NCI-H128 (cell line): ENCODE data around the gene CA11.

Experiments
- DNase-seq: peaks from one replicate; lab custom pipeline; 2025; ENCODE audit not compliant: unreplicated experiment; lab: John Stamatoyannopoulos, UW

The CA11 gene

DNA sequence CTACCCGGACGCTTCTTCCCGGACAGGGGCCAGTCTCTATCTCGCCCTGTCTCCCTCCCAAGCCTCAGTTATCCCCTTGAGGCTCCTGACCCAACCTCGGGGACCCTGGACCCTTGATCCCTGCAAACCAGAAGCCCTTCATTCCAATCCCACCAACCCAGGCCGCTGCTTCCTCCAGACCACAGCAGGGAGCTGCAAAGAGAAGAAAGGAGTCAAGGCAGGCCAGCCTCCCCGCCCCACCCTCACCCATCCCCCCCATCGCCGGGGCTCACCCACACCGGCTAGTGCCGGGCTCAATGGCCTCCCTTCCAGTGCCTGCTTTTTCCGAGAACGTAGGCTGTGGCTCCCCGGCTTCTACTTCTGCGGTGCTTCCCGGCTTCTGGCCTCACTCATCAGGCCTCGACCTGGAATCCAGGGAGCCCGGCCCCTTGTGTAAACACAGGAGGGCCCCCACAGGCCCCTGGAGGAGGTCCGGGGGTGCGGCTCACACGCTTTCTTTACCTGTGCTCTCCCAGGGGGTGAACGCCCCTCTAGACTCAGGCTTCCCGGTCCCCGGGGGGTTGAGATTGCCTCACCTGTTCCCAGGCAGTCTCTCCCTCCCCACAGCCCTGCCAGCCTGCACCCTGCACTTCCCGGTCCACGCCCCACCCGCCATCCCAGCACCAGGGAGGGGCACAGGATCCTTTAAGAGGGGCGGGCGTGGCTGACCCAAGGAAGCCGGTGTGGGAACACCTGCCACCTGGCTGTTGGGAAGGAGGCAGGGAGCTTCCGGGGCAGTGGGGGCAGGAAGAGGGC lies 31.4 kb downstream of the CA11 start, which contains the start of gene FAM83E:
Gene FAM83E (minus strand): TSS at position 641 of the 795 bp plus-strand sequence. CDS start 1,704 bp downstream, outside the sequence.
- DNase-seq = no peak

DNA sequence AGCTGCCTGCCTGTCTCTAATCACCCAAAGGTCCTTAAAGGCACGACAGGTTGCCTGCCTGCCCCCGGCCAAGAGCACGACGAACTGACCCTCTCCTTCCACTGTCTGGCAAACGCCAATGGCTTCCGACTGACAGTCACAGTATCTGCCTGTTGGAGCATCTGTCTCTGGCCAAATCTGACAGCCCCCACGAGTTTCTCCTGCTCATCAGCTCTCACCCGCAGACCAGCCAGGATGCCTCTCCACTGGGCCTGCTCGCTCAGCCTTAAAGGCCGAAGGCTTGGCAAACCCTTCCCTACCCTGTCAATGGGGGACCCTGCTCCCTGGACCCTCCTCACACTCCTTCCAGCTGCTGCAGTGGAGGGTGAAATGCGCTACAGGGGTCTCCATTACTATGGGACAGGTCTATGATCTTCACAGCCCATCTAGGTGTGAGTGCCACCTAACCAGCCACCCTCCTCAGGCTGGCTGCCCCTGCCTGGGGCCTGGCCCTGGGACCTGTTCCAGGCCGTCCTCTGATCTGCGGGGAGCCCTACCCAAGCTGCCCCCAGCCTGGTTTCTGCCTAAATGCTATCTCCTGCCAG lies 32.0 kb downstream of the CA11 start:
- DNase-seq = no peak

DNA sequence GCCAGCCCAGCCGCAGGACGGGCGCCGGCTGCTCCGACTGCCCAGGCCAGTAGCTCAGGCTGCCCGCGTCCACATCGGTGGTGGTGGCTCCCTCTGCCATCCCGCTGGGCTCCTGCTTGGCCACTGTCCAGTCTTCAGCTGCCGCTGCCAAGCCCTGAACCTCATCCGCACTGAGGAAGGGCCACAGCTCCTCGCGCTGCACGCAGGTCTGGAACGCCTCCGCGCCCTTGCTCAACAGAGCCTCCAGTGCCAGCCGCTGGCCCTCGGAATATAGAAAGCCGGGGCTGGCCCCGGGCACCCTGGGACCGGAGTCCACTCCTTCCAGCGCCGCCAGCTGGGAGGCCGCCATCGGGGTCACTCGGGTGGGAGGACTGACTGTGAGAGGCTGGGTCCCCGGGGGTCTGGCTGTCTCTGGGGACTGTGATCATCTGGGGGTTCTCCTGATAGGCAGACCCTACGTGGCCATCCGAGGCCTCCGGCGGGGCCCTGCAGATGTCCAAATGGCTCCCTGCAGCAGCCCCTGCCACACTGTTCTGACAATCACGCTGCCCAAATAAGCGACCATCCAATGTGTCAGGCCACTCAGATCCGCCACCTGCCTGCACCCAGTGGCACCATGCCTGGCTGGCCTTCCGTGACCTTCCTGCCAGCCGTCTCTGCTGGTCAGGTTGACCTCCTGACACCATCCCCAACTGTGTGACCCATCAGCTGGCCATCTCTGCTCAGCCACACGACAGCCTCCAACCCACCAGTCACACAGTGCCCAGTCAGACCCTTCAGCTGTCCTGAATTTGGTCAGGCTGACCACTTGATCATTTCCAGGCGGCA lies 32.7 kb downstream of the CA11 start:
- DNase-seq = no peak

DNA sequence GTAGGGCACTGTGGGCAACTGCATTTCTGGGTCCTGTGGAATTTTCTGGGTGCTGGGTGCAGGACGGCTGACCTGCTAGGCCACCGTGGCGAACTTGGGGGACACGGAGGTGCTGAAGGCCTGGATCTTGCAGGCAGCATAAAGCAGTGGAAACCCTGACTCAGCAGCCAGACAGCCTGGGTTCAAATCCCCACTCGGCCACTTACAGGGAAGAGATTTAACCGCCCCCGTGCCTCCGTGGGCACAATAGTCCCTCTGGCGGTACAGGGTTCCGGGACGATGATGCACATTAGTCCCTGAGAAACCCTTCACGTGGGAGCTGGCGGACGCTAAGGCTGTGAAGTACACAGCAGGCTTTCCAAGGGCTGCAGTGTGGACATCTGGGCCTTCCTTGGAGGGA lies 34.1 kb downstream of the CA11 start:
- no peak for DNase-seq

DNA sequence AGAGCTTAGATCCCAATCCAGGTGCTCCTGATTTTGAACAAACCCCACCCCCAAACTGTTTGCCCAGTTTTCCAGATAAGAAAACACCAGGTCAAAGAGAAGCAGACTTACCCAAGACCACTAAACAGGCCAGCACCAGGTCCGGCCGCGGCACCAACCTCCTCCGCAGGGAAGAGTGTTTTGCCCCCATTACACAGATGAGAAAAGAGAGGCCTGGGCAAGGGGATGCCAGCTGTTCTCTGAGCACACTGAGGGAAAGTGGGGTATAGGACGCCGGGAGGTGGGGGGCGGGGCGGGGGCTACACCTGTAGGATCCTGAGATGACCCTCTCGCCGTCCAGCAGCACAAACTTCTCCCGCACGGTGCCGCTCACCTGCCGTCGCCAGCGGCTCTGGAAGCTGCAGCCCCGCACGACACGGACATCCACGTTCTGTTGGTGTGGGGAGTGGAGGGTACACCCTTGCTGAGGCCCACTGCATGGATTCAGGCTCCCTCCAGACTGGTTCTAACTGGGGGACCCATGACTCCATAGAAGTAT lies 36.3 kb downstream of the CA11 start:
- no peak for DNase-seq

DNA sequence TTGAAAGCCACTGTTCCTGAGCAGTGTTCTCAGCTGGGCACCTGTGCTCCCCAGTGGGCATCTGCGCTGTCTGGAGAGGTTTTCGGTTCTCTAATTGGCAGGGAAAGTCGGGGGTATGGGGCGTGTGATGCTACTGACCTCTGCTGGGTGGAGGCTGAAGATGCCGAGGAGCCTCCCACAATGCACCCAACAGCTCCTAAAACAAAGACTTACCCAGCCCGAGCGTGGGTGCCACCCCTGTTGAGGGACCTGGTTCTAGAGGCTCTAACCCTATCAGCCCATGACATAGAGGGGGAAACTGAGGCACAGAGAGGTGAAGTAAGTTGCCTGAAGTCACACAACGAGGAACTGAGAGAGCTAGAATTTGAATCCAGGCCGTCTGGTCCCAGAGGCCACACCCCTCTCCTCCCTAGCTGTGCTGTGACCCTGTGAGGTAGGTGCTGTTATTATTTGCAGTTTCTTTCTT lies 37.2 kb downstream of the CA11 start:
- DNase-seq = peak; percentile 19

DNA sequence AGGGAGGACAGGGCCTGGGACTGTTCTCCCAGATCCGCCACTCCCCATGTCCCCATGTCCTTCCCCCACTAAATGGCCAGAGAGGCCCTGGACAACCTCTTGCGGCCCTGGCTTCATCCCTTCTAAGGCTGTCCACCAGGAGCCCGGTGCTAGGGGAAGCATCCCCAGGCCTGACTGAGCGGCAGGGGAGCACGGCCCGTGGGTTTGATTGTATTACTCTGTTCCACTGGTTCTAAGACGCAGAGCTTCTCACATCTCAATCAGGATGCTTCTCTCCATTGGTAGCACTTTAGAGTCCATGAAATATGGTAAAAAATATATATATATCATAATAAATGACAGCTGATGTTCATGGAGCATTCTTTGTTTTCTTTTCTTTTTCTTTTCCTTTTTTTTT lies 38.6 kb downstream of the CA11 start:
- no peak for DNase-seq

DNA sequence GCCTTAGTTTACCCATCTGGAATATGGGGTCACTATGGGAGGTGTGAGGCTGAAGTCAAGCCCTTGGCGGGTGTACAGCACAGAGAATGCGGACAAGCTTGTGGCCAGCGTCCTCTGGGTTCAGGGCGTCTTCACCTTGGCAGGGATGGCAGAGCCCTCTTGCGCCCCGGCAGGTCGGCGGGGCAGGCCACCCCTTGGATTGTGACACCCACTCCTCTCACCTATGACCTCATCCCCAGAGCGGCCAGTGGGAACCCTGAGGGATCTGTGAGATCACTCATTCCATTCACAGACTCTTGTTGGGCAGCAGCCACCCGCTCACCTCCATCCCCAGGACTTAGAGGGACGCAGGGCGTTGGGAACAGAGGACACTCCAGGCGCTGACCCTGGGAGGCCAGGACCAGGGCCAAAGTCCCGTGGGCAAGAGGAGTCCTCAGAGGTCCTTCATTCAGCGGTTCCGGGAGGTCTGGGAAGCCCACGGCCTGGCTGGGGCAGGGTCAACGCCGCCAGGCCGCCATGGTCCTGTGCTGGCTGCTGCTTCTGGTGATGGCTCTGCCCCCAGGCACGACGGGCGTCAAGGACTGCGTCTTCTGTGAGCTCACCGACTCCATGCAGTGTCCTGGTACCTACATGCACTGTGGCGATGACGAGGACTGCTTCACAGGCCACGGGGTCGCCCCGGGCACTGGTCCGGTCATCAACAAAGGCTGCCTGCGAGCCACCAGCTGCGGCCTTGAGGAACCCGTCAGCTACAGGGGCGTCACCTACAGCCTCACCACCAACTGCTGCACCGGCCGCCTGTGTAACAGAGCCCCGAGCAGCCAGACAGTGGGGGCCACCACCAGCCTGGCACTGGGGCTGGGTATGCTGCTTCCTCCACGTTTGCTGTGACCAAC lies 39.3 kb downstream of the CA11 start, which contains the start of gene SPACA4:
Gene SPACA4 (plus strand): TSS at position 280 of the 896 bp plus-strand sequence. CDS start 237 bp downstream, at position 517.
- no peak for DNase-seq

DNA sequence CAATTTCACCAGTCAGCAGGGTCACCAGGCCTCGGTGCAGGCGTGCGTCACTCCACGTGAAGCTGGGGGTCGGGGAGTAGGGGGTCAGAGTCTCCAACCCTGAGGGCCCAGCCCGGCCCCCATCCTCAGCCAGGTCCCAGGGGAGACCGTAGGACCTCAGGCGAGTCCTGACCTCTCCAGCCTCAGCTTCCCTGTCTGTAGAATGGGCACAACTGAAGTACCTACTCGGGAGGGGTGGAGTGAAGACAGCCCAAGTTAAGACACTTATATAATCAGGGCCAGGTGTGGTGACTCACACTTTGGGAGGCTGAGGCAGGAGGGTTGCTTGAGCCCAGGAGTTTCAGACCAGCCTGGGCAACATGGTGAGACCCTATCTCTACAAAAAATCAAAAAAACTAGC lies 42.1 kb downstream of the CA11 start:
- DNase-seq = no peak

DNA sequence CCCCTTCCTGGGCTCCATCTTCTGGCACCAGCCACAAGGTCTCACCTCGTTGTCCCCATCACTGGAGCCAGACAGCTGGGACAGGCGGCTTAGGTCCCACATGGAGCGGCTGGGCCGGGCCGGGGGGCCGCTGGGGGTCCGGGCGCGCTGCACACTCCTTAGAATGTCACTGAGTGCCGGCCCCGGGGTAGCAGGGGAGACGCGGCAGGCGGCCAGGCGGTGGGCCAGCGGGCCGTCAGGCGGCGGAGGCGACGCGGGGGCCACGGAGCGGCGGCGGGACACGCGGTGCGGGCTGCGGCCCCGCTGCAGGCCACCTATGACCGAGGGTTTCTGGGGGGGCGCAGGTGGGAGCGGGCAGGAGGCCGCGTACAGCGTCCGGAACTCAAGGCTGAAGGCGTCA lies 42.5 kb downstream of the CA11 start:
- DNase-seq = no peak

DNA sequence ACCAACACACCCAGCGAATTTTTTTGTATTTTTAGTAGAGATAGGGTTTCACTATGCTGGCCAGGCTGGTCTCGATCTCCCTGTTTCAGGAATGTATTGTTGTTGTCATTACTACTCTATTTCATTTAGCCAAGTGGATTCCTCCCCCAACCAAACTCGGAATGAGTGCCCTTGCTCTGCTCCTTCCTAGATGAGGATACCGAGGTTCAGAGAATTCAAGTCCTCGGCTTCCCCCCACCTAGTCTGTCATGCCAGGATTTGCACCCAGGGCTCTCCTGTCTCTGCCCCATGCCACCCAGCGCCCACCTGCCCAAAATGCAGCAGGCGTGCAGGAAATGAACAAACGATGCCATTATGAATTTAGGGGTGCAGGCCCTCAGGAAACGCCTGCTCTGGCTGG lies 43.0 kb downstream of the CA11 start:
- DNase-seq = no peak

DNA sequence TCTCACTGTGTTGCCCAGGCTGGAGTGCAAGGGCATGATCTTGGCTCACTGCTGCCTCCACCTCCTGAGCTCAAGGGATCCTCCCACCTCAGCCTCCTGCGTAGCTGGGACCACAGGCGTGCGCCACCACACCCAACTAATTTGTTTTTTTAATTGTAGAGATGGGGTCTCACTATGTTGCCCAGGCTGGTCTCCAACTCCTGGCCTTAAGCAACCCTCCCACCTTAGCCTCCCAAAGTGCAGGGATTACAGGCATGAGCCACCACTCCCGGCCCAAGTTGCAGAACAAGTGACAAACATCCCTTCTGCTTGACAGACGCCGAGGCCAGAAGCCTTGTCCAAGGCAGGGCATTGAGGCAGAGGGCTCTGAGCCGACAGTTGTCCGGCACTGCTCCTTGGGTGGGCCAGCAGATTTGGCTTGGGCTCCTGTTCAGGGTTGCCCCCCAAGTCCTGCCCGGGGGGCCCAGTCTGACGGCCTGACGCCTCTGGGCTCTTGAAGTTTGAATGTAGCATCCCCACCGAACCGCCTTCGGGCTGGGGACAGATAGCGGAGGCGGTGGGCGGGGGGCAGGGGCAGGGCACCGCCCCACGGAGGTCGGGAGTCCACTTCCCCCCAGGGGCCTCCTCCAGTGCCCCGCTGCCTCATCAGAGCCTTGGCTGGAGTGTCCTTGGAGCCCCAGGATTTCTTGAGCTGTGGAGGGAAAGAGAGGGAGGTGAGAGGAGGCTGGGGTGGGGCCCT lies 45.1 kb downstream of the CA11 start:
- no peak for DNase-seq

DNA sequence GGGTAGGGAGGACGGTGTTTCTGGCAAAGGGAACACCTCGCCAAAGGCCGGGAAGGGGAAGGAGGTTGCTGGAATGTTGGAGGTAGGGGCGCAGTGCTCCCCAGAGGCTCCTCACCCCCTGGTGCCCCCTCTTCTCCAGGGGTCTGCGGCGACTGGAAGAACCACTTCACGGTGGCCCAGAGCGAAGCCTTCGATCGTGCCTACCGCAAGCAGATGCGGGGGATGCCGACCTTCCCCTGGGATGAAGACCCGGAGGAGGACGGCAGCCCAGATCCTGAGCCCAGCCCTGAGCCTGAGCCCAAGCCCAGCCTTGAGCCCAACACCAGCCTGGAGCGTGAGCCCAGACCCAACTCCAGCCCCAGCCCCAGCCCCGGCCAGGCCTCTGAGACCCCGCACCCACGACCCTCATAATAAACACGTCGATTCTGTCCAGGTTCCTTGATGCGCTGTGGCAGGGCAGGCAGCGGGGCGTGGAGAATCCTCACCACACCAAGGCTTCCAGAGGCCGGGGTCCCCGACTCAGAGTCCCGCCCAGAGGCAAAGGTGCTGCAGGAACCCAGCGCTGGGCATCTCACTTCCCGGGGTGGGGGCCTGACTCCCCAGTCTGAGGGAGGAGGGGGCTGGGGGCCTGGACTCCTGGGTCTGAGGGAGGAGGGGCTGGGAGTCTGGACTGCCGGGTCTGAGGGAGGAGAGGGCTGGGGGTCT lies 46.8 kb downstream of the CA11 start:
- DNase-seq = no peak

DNA sequence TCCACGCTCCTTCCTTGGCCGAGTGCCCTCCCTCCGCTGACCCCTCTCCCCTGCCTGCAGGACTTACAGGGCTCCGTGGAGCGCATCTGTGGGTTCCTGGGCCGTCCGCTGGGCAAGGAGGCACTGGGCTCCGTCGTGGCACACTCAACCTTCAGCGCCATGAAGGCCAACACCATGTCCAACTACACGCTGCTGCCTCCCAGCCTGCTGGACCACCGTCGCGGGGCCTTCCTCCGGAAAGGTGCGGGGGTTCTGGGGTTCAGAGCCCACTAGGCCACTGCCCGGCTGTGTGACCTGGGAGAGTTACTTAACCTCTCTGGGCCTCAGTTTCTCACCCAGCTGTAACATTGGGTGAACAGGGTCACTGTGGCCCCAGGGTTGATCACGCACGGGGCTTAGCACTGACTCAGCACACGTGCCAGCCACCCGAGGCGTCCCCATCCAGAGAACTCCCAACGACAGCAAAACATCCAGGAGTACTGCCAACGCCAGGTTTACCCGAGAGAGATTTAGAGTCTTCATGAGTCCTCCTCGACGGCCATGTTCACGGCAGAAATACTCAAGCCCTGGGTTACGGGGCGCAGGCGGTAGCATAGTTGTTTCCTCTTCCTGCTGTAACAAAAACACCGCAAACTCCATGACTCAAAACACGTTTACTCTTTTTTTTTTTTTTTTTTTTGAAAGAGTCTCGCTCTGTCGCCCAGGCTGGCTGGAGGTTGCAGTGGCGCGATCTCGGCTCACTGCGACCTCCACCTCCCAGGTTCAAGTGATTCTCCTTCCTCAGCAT lies 49.1 kb downstream of the CA11 start:
- DNase-seq = no peak

DNA sequence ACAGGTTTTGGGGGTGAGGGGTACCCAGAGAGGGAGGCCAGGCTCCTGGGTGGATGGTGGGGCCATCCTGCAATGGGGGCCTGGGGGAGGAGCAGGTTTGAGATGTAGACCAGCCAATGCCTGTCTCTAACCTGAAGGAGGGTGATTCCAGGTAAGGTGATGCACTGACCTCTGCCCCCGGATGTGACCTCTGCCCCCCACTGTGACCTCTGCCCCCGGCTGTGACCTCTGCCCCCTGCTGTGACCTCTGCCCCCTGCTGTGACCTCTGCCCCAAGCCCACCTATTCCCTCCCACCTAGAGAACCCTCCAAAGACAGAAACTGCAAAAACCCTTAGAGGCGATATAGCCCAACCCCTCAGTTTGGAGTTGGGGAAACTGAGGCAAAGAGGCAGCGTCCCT lies 49.8 kb downstream of the CA11 start:
- no peak for DNase-seq

DNA sequence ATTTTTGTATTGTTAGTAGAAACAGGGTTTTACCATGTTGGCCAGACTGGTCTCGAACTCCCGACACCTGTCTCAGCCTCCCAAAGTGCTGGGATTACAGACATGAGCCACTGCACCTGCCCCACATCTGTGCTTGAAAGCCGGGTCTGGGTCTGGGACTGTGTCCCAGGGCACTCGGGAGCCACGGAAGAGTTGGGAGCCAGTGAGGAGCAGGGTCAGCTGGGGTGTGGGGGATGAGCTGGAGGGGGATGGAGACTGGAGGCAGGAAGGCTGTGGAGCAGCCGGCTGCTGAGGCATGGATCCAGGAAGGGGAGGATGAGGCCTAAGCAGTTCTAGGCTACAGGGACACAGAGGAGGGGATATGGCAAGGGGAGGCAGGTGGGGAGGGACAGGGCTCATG lies 50.2 kb downstream of the CA11 start:
- DNase-seq = no peak

DNA sequence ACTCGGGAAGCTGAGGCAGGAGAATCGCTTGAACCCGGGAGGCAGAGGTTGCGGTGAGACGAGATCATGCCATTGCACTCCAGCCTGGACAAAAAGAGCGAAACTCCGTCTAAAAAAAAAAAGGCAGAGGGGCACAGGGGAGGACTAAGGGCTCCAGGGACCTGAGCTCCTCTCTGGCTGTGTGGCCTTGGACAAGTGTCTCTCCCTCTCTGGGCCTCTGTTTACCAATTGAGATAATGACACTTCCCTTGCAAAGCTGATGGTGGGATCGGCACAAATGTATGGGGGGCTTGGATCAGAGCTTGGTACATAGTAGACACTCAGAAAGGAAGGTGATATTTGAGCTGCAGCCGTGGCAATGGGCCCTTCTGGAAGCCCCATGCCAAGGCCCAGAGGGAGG lies 50.8 kb downstream of the CA11 start:
- DNase-seq = no peak

DNA sequence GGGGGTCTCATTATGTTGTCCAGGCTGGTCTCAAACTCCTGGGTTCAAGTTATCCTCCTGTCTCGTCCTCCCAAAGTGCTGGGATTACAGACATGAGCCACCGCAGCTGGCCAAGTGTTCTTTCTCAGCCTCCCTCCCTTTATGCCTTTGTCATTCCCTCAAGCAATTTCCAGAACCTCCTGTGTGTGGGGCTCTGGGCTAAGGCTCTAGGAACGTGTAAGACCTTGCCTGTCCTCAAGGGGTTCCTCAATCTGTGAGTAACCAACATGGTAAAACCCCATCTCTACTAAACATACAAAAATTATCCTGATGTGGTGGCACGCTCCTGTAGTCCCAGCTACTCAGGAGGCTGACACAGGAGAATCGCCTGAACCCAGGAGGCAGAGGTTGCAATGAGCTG lies 55.0 kb downstream of the CA11 start:
- no peak for DNase-seq
